Islet precursor cell (in vitro differentiated cells): ENCODE data around the gene BCL2.

Experiments
- DNase-seq: peaks from one replicate; pipeline ENCODE4 v3.0.0-alpha.2; 2018

Gene BCL2

GRCh38 chr18:63135101-63135500 lies 184.5 kb downstream of the BCL2 start:
- no peak for DNase-seq

GRCh38 chr18:63132819-63133200 lies 186.8 kb downstream of the BCL2 start:
- no peak for DNase-seq

- DNase-seq: no peak
Observed at GRCh38 chr18:63131959-63132818, 187.4 kb downstream of the BCL2 start.

DNA sequence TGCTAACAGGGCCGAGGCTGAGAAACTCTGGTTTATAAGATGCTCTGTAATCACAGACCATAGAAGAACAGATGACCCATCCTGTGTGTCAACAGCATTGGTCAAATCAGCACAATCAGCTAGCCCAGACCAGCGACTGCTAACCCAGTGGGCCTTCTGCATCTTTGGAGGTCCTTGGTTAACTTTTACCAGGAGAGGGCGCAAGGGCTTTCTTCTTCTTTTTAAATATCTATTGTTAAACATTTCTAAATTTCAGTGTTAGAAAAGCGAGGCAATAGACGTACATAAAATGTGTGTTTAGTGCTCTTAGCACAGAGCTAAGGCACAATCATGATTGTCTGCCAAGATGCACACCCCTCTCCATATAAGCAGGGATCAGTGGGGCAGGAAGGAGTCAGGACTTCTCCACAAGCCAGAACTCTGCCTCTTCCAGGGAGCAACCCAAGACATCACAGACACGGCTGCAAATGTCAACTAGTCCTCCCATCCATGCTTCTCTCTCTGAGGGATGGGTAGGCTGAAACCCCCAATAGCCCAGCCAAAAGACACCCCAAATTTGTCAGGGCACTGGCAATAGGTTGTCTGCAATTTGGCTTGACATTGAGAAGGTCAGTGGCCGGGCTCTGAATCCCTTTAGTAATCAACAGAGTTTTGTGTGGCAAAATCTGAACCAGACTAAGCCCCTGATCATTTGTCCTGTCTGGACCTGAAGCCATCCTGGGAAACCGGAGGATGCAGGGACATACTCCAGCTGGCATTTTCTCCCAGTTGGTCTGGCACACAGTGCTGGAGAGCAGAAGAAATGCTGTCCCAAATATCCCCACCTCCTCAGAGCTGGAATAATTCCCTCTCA lies 188.2 kb downstream of the BCL2 start:
- DNase-seq: no peak

DNA sequence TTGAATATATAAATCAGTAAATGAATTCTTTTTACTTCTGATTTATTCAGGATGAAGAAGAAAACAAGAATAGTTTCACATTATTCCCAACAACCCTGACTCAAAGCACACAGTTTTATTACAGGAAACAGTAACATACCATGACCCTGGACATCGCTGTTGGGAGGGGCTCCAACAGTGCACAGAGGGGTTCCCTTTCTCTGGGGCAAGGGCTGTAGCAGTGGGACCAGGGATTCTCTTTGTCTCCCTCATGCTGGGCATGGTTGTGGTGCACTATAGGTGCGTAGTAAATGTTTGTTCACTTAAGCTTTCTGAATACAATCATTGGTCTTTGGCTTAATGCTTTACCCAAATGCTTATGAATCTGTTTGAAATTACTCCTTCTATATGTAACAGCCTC lies 189.4 kb downstream of the BCL2 start:
- DNase-seq: no peak

DNA sequence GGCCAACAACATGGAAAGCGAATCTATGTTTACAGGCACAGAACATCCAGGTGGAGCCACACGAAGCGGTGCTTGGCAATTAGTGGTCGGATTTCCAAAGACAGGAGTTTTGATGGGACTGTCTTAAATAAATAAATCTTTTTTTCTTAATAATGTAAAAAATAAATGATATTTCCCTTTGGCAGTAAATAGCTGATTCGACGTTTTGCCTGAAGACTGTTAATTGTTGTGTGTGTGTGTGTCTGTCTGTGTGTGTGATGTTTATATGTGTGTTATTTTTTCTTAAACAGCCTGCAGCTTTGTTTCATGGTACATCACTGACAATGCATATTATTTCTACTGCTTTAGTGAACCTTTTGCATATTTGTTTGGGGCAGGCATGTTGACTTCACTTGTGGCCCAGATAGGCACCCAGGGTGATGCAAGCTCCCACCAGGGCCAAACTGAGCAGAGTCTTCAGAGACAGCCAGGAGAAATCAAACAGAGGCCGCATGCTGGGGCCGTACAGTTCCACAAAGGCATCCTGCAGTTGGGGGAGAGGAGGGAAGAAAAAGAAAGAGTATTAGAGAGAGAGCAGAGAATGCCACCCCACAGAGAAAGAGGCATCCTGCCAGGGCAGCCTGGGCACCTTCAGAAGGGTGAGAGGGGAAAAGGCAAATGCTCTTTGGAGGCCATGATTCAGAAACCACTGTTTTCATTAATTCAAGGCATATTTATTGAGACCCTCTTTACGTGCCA lies 191.2 kb downstream of the BCL2 start:
- no peak for DNase-seq

DNA sequence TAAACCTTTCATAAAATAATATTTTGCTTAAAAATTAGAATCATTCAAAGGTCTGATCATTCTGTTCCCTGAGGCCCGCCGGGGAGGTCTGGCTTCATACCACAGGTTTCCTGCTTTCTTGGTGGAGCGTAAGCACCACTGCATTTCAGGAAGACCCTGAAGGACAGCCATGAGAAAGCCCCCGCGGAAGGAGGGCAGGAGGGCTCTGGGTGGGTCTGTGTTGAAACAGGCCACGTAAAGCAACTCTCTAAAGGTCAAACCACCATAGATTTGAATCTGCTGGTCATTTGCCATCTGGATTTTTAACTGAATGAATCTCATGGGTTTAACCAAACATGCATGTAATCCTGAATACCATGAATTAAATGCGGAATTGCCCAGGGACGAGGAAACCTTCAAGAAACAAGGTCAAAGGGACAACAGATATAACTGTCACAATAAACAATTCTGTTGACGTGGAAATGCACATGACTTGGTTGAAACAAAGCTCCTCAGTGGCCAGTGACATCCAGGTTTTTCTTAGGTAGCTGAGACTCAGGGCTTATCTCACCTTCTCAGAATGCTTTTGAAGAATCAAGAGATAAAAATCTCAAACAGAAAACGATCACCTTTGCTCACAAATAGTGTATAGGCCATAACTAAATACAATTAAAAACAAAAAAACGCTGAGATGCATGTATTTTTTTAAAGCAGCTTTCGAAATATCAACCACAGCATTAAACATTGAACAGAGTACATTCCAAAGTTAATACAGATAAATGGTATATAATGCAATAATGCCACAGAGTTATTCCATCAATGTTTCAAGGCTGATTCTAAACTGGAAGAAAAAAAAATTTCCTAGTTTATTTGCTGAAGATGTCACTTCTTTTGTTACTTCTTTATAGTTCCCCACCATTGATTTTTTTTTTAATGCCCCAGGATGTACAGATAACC lies 193.2 kb downstream of the BCL2 start:
- DNase-seq: no peak

GRCh38 chr18:63120620-63121019 lies 198.9 kb downstream of the BCL2 start:
- no peak for DNase-seq

- no peak for DNase-seq
Observed at GRCh38 chr18:63119647-63120046, 199.9 kb downstream of the BCL2 start.

- DNase-seq: no peak
Observed at GRCh38 chr18:63113899-63114565, 205.5 kb downstream of the BCL2 start.

DNA sequence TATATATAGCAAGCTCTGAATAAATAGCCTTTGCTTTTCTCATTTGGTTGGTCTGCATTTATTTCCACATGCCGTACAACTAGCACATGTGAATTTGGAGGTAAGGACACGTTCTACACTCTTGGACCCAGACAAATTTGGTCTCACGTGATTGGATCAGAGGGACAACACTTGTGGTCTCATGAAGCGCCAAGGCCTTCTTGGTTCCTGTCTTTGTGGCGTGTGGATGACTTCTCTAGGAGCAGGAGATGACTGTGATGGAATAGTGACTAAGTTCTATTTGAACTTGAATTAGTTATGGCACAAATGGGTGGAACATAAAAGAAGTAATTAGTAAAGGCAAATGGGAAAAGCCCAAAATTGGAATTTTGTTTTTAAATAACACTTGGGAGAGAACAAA lies 206.9 kb downstream of the BCL2 start:
- no peak for DNase-seq

GRCh38 chr18:63111671-63112402 lies 207.7 kb downstream of the BCL2 start:
- no peak for DNase-seq

DNA sequence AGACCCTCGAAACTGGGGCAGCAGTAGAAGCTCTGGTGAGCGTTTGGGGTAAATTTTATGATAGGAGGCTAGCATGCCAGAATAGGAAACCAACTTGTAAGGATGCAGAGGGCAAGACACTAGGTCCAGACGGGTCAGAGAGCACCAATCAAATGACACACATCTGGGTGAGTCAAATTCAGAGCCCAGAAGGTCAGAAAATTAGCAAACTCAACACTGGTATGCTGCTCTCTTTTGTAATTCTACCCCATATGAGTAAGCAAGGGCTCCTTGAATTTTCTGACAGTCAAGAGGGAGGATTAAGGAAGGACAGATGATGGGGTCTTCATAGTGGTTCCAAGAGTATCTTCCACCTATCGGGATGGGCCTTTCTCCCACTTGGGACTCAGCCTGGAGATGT lies 209.8 kb downstream of the BCL2 start:
- peak; percentile 13 for DNase-seq

DNA sequence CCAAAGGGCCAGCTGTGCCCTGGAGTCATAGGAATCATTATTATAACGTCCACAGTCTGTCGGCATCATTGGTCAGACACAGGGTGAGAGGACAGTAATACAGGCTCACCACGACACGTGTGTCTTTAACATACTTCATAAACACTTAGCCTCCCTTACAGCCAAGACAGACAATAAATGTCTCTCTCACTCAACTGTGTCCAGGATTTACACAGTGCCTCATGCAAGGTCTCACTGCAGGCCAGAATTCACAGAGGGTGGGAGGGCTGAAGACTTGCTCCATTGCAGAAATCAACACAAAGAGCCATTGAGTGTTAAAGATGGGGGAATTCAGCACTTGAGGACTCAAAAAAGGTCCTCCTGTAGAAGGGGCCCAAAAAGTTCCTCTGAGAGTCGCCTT lies 210.5 kb downstream of the BCL2 start:
- peak; percentile 38 for DNase-seq

GRCh38 chr18:63107931-63108330 lies 211.6 kb downstream of the BCL2 start:
- no peak for DNase-seq

DNA sequence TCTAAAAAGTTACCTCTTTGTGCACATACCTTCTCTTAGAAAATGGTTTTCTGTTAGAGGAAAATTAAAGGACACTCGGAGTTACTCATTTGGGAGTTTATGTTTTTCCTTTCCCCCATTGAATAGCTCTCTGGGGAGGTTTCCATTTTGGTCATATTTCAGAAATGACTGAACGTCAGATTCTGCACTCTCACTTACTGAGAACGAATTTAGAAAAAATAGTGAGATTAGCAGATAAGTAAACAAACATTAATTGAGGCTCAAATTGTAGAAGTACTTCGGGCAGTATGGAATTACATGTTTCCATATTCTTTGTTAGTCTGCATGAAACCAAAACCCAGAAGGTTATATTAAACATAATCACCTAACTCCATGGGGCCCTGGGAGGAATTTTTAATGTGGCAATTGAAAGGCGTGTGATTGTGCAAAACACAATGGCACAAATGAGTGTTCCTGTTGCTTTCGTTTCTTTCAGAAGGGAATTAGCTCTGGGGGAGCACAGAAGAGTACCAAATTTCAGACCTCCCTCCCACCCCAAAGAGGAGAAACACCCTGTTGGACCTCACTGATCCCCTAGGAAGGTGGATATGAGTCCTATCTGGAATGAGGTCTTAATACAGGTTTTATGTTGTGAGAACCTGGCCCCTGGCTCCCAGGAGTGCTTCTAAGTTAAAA lies 212.3 kb downstream of the BCL2 start:
- DNase-seq: no peak

DNA sequence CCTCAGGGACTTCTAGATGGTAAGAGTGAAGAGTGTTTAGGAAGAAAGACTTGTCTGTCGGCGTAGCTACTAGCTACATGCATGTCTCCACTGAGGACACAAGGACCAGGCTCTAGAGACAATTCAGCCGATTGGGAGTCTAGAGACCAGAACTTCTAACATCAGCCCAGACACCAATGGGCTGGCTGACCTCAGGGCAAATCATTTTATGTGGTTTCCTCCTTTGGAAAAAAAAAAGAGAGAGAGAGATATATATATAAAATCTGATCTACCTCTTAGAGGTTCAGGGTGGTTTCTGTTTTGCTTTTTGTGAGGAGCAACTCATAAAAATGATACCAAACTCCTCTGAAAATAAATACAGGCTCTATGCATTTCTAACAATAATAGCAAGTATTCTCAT lies 212.8 kb downstream of the BCL2 start:
- no peak for DNase-seq

GRCh38 chr18:63105636-63106316 lies 213.8 kb downstream of the BCL2 start:
- no peak for DNase-seq

DNA sequence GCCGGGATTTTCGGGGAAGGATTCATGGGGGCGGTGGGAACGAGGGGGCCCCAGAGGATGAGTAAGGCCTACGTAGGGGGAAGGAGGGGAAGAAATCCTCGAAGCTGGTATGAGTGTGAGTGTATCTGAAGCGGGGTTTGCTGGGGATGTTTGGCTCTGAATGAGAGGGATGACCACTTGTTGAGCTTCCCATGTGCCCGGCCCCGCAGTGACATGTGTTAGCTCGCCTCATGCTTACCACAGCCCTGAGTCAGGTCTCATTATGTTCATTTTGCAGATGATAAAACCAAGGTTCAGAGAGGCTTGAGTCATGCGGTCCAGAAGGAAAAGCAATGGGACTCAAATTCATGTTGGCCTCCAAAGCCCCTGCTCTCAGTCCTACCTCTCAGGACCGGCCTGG lies 214.7 kb downstream of the BCL2 start:
- no peak for DNase-seq
